Fibroblast of upper back skin (primary cell): ENCODE measurements around the gene C1orf105.

Experiments used
- DNase-seq: peaks from one replicate; pipeline ENCODE4 v3.0.0-alpha.2; 2013

Gene C1orf105

DNA sequence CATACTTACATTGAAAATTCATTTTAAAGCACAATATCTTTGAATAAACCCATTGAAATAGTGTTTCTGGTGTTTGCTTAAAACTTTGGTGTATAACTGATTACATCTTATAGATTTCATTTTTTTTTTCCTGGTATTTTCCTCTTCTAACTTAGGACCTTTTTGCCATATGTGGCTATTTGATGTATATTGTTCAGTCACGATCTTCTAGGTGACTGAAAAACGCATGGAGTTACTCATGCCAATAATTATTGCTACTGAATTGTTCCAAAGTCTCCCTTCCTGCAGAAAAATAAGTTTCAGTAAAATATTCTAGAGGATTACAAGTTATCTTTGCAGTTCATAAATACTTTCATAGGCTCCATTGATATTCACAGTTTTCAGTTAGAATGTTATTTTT, 22.9 kb upstream of the C1orf105 start:
- DNase-seq, result no peak

DNA sequence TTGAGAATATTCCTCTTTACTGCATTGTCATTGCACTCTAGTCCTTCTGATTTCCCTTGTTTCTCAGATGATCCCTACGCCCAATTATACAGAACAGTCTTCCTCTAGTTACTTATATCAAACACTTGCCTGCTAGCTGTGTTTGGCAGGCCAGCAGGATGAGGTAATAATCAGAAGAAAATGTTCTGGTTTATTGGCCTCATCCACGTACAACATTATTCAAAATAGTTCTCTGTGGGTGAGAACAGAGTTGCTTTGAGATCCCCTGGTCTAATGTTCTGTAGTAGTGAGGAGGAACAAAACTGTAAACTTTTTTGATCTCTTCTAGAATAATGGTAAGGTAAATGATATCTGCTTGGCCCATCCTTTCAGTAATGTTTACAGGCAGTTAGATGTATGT, 22.3 kb upstream of the C1orf105 start:
- peak; percentile 53 for DNase-seq

DNA sequence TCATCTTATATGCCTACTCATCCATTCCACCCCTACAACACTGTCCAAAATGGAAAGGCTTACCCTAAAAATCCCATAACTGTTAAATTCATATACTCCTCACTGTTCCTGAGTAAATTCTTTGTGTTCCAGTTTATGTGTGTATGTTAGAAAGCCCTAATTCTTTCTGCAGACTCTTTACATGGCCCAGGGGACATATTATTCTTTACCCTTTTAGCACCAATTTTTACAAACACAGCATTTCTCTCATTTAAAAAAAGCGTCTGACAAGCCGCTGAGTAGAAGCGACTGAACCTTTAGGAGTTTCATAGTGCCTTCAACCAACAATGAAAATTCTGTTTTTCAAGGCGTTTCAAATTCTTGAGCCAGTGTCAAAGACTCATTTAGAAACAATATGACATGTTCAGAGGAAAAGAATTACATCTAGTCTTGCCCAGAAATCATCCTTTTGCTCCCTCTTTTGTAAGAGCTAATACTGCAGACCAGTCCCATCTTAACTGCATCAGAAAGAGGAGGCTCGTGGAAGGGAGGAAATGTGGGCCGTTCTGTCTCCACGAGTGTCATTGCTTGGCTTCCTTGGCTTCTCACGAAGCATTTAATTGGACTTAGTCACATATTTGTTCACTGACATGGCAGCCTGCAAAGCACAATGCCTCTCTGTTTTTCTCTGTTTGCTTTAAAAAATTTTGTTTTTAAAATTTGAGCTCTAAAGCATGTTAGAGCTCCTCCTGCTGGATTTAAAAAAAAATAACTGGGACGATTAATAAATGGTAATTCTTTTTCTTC, 21.3 kb upstream of the C1orf105 start:
- peak; percentile 99 for DNase-seq

DNA sequence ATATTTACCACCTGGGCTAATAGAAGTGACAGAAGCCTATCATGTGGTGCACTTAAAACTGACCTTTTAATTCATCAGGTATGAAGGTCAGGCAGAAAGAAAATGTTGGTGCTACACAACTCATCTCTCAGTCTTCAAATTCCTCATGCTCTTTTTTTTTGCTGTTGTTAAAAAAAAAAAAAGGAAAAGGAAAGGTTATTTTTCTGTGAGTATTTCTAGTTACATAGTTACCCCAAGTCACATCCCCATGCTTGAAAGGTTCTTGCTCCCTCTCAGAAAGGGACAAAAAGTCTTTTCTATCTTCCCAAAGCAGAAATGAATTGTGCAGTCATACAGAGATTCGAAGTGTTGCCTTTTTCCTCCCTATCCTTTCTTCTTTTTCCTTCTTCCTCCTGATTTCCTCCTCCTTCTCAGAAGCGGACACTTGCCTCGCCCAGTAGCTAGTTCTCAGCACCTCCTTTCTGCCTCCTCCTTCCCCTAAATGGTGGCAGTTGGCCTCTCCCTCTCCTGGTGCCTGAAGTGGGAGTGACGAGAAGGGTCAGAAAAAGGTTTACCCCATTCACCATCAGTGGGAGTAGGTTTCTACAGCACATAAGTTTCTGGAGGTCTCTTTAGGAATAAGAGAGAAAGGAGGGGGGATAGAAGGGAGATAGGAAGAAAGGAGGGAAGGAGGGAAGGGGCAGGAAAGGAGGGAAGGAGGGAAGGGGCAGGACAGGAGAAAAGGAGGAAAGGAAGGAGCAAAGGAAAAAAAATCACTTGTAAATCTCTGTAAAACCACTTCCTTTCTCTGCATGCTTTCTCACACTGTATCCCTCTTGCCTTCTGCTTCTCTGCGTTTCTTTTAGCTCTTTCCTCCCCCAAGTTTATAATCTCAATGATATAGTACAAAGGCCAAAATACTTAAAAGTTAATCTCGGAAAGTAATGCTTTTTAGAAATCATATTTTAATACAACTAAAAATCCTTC, 20.4 kb upstream of the C1orf105 start:
- DNase-seq, result no peak

DNA sequence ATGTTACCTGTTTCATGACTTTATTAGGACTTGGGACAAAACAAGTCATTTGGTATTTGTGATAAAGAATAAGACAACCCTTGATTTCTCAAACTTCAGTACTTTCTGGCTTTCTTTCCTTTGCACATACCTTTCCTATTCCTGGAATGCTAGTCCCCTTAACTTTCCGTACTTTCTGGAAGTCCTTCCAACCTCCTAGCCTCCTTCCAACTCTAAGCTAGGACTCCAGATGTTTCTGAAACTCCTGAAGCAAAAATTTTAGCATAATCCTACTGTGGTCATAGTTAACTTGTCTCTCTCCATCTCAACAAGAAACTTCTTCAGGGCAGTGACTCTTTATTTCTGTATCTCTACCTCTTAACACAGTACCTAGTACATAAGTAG, 19.8 kb upstream of the C1orf105 start:
- peak; percentile 28 for DNase-seq

DNA sequence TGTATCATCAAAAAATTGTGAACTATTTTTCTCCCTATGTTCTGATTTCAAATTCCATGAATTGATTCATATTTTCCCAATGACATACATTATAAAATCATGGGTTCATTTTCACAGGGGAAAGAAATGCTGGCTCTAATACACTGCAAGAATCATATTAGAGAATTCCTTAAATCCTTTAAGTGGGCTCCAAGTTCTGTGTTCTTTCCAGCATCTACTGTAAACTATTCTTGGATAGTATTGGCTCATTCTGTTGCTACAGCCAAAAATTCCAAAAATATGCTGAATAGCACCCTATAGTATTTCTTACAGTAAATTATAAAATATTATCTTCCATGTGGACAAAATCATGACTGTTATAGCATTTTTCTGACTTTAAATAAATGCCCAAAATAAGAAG, 19.0 kb upstream of the C1orf105 start:
- peak; percentile 49 for DNase-seq

DNA sequence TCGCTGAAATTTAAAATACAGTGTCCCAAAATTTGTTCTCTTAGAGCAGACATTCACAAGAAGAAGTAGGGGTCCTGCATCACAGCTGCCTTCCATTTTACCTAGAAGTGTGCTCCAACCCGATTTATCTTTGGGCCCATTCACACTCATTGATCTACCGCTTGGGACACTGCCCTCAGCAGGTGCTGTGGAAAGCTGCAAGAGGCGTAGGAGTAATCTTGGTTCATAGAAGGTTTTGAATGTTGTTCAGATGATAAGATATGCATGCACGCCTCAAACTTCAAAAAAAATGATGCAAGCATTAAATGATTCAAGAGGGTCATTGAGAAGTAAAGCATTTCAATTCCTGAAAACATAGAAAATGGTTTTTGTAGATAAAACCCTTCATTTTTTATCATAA, 18.6 kb upstream of the C1orf105 start:
- no peak for DNase-seq

DNA sequence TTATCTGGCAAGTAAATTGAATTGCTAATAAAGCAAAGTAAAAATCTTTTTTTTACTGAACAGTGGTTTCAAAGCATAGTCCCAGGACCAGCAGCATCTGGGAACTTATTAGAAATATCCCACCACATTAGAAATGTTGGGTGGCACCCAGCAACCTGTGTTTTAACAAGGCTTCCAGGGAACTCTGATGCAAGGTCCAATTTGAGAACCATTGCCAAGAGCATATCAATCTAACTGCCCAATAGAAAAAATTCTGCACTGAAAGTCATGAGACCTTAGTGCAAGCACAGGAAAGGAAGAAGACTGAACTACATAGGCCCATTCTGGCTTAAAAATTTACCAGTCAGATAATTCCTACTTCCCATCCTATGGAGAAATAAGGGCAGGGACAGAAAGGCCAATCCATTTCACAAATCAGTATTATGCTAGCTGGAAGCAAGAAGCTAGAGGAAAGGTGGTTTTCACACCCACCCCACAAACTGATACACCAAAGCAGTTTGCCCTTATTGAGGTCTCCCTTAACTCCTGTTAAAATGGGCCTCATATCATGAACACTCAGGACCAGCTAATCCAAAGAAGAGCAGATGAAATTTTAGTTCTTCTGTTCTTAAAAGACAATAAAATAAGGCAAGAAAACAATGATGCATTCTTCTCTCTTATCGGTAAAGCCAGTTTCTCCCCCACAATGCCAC, 17.5 kb upstream of the C1orf105 start:
- DNase-seq, result no peak

DNA sequence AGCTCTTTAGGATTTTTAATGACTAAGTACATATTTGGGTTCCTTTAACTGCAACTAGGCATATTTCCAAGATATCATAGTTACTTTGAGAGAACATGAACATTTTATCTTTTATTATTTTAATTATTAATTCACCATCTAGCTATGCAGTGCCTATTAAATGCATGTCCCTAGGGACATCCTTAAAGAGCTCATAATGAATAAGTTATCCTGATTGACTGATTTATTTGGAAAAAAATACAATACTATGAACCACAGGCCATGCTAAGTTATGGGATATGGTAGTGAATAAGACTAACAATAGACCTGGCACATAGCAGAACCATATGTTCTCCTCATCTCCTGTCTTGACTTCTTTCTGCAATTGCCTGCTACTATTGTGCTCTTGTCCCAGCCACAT, 16.4 kb upstream of the C1orf105 start:
- DNase-seq, result peak; percentile 57

DNA sequence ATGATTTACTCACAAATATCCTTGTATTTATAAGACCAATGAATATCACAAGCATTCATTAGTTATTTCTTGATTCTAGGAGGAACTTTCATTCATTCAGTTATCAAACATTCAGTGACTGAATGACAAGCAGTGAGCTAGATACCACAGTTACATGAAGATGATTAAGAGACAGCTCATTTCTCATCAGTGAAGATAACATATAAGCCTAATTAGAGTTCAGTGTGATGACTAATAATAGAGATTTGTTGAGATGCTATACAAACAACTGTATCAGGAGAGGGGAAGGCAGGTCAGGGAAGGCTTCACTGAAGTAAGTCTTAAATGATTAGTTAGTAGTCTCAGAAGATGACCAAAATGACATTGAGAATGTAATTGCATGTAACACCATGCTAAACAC, 14.6 kb upstream of the C1orf105 start:
- DNase-seq, result no peak

DNA sequence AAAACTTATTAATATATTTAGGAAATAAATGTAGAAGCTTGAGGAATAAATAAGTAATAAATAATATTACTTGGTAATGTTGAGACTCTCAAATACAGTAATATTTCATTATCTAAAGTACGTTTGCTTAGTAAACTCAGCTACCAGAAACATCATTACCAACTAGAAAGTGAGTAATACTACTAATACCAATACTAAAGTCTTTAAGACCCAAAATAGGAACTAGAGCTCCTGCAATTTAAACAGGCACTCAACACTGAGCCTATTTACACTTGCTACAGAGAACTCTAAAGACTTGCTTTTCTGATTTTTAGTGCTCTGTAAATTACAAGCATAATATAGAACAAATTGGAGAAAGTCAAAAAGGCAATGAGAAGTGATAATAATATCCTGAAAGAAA, 13.5 kb upstream of the C1orf105 start:
- no peak for DNase-seq

DNA sequence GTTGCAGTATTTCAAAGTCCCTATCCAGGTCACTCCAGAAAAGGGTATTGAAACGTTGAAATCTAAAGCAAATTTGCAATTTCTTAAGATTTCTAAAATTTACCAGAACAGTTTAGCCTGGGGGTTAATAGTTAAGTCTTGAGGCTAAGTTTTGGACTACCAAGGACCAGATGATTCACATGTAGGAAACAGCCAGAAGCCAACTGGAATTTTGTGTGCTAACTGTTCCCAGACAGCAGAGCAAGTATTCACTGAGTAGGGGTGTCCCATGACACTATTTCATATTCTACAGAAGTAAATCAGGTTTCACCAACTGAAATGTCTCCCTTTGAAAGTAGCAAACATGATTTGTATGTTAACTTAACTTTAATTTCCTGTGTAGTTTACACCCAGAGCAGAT, 11.5 kb upstream of the C1orf105 start:
- peak; percentile 57 for DNase-seq

DNA sequence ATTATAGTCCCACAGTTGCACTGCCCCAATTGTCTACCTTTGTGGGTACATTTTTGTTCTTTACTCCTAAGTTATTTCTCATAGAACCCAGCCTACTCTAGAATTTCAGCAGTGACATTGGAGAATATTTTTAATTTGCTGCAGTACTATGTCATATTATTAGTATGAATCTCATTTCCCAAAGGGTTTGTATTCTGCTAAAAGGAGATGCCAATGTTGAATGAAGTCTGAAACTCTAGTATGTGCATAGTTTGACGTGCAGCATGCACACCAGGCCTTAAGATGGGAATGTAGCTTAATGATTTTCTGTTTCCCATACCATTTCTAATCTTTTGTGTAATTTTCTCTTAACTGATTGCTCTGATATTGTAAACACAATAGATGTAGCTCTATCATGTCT, 10.5 kb upstream of the C1orf105 start:
- DNase-seq, result no peak

DNA sequence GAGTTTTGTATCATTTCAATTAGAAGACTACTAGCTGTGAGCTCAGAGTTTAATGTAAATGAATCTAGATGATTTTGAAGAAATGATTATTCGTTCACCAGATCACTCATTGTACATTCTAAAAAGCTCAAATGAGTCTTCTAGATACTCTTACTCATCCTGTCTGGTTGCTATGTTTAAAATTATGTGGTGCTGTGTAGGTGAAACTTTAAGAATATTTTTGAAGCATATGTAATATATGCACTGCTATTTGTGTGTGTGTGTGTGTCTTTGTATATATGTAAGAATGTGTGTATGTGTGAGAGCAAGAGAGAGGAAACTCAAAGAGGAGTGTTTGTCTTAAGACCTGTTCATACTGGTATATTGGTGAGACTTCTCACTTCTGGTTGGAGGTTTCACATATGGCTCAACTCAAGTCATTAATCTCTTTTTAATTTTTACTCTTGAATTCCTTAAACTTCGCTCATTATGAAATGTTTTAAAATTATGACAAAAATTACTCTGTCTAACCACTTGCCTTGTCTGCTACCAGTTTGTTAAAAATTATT, 8.6 kb upstream of the C1orf105 start:
- DNase-seq, result no peak

DNA sequence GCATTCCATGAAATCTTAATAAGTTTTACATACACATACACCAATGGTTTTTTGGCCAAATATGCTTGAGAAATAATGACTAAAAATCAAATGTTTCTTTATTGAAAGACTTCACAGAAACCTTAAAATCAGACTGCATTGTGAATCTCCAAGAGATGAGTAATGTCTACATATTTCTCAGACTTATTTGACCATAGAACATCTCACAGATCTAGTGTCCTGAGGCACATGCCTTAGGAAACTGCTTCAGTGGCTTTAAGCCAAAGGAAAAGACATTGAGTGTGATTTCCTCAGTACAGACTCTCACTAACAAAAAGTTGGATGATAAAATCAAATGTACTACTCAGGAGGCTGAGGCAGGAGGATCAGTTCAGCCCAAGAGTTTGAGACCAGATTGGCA, 6.2 kb upstream of the C1orf105 start:
- DNase-seq, result peak; percentile 87

DNA sequence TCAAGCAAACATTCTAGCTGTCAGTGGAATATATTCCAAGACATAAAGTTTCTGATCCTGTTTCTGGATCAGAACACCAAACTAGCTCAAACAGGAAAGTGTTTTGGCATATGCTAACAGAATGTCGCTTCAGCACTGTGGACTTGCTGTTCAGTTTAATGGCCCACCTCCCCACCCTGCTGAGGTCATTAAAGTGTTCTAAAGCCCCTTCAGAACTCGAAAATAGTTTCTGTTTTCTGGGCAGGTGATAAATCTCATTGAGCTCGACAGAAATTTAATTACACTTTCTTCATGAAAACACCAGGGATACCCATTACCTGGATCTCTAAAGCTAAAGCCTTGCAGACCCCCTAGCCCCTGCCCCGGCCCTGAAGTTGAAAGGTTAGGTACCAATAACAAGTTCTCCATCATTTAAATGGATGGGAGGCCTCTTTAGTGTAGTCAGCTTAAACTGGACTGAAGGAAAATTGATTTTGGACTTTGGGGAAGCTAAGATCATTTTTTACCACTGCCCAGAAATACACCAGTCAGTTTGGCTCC, 3.9 kb upstream of the C1orf105 start:
- DNase-seq, result no peak

DNA sequence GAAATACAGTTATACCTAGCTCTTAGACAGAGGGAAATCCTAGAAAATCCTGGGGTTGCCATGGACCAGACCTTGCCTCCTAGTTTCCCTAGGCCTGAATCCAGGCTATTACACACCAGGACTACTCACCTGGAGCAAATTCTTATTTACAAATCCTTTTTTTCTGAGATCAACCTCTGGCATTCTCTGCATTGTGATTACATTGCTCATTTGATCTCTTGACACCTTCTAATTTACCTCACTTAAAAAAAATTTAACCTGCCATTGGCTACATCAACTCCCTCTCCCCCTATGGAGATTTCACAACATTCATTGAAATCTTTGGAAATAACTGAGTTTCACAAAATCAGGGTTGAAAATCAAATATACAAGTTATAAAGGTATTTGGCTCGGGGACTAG, 2.9 kb upstream of the C1orf105 start:
- DNase-seq, result no peak

DNA sequence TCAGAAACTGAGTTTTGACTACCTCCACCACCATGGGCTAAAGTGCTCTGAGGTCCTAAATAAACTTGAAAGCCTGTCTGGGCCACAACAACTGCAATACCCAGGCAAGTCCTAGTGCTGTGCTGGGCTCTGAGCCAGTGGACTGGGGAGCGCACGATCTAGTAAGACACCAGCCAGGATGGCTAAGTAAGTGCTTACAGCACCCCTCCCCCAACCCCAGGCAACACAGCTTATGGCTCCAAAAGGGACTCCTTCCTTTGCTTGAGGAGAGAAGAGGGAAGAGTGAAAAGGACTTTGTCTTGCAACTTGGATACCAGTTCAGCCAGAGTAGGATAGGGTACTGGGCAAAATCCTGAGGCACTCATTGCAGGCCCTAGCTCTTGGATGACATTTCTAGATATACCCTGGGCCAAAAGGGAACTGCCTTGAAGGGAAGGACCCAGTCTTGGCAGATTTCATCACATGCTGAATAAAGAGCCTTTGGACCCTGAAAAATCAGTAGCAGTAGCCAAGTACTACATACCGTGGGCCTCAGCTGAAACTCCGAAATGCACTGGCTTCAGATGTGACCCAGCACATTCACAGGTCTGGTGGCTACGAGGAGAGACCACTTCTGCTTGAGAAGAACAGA, 1.6 kb downstream of the C1orf105 start:
- peak; percentile 17 for DNase-seq

DNA sequence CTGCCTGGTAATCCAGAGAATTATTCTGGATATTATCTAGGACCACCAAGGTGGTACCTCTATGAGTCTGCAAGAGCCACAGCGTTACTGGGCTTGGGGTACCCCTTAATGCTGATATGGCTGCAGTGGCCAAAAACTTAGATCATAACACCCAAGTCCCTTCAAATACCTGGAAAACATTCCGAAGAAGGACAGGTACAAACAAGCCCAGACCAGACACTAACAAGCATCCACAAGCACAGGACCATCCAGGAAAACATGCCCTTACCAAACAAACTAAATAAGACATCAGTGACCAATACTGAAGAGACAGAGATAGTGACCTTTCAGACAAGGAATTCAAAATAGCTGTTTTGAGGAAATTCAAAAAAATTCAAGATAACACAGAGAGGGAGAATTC, 2.9 kb downstream of the C1orf105 start:
- no peak for DNase-seq

DNA sequence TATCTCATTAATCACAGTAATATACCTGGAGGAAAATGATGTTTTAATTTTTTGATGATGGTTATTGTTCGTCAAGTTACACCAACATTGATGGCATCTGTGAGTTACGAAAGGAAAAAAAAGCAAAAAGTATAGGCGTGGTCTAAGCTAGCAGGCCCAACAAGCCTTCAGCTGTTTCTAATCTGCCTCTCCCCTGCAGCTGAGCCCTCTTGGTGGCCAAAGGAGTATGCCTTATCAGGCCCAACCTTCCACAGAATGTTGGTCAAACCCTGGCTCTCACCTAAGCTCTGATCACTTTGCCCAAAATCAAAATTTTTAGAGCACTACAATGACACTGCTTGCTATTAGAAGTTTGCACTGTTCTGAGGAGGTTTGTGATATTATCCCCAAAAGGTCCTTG, 4.9 kb downstream of the C1orf105 start:
- DNase-seq, result no peak

DNA sequence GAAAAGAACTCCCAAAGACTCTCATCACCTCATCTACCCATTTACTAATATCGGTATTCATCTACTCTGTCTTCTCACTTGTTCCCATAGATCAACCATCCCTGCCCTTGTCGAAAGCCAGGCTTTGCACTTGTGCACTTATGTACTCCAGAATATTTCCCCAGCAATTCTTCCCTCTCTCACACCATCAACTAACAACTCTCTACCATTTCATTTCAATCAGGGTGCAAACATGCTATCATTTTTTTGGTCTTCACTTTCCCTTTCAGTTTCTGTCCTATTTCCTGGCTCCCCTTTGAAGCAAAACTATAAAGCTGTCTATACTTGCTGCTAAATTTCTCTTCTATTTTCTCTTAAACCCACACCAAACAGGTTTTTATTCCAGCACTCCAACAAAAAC, 6.7 kb downstream of the C1orf105 start:
- no peak for DNase-seq

DNA sequence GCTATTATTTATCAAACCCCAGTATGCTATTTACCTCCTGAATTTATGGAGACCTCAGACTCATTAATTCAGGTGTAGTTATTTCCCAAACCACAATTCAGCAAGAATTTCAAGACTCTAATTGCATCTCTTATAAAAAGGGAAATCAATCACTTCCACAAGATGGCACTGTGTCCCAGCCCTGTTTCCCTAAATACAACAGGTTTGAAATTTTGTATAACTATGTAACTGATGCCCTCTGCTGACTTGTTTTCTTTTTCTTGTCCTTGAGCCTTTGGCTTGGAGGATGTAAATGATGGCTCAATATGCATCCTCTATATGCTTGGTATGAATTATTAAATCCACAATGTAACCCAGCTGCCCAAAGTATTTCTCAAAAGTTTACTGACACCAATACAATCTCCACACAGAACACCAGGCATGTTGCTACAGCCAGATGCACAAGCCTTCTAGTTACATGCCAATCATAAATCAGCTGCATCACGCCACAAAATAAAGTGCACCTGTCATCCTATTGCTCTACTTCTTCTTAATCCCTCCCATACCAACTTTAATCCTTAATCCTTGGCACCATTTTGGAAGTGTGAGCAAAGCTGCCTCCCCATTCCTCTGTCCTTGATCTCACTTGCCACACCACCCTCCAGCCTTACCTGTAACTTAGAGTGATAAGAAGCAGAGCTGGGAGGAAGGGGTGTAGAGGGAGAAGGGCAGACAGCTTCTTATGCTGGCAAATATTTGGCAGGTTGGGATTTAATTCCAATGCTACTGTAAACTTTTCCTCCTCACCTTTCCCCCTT, 9.0 kb downstream of the C1orf105 start:
- DNase-seq, result peak; percentile 79
